DND-41 (cell line): ENCODE data around the gene NTN4.

Experiments used
- EZH2 ChIP-seq: IDR thresholded peaks from 3 replicates; pipeline ENCODE4 v1.6.1; 2012; ENCODE audit warnings: borderline replicate concordance, low read depth, mild to moderate bottlenecking, moderate library complexity, low read length, inconsistent platforms; ENCODE audit not compliant: severe bottlenecking
- TF ChIP-seq, protein P1 (sequence below): IDR thresholded peaks from 2 replicates; pipeline ENCODE4 v1.5.1; 2012; ENCODE audit warnings: borderline replicate concordance, low read length, moderate library complexity, mild to moderate bottlenecking; ENCODE audit not compliant: poor library complexity, severe bottlenecking; ENCODE audit errors: extremely low read depth

GRCh38 chr12:95615749-95616148 is 174.8 kb downstream of the NTN4 start:
- TF ChIP-seq, protein P1, sequence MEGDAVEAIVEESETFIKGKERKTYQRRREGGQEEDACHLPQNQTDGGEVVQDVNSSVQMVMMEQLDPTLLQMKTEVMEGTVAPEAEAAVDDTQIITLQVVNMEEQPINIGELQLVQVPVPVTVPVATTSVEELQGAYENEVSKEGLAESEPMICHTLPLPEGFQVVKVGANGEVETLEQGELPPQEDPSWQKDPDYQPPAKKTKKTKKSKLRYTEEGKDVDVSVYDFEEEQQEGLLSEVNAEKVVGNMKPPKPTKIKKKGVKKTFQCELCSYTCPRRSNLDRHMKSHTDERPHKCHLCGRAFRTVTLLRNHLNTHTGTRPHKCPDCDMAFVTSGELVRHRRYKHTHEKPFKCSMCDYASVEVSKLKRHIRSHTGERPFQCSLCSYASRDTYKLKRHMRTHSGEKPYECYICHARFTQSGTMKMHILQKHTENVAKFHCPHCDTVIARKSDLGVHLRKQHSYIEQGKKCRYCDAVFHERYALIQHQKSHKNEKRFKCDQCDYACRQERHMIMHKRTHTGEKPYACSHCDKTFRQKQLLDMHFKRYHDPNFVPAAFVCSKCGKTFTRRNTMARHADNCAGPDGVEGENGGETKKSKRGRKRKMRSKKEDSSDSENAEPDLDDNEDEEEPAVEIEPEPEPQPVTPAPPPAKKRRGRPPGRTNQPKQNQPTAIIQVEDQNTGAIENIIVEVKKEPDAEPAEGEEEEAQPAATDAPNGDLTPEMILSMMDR: no peak
- TF ChIP-seq EZH2: no peak
